ACHN (cell line): Measurements from ENCODE around the gene FAM120B.
"Not testable (repeated sequence)": the region's sequence is repeated elsewhere in the genome, so short reads cannot be mapped to it uniquely, and the experiment has no call there.

Experiments
- DNase-seq: peaks from one replicate; pipeline ENCODE4 v3.0.0-alpha.2; 2015
- in situ Hi-C: cut with HindIII; loops from 2 replicates; pipeline ENCODE4 v1.10.0; 2017; ENCODE audit warnings: low sequenced_read_pairs, low pct_ligation_motif_present, low pct_unique_long_range_greater_than_20kb

The FAM120B gene

GRCh38 chr6:170369403-170369802 lies 62.8 kb downstream of the FAM120B start:
- DNase-seq: no peak
- in situ Hi-C loops: no loop called here

- in situ Hi-C loops: no loop called here
- DNase-seq: no peak
Measured at GRCh38 chr6:170370416-170370815, 63.9 kb downstream of the FAM120B start.

DNA sequence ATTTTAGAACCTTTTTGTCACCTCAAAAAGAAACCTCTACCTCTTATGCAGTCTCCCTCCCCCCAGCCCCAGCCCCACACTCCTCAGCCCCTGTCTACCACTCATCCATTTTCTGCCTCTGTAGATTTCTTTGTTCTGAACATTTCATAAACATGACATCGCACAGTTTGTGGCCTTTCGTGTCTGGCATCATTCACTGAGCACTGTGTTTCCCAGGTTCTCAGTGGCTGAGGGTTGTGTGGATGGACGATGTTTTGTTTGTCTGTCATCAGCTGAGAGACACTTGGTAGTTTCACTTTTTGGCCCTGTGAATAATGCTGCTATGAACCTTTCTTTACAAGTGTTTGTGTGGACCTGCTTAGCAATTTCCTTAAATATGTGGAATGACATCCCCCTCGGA lies 64.5 kb downstream of the FAM120B start:
- no peak for DNase-seq
- in situ Hi-C loops: no loop called here

- DNase-seq: no peak
- in situ Hi-C loops: no loop called here
Measured at GRCh38 chr6:170371588-170371987, 65.0 kb downstream of the FAM120B start.

DNA sequence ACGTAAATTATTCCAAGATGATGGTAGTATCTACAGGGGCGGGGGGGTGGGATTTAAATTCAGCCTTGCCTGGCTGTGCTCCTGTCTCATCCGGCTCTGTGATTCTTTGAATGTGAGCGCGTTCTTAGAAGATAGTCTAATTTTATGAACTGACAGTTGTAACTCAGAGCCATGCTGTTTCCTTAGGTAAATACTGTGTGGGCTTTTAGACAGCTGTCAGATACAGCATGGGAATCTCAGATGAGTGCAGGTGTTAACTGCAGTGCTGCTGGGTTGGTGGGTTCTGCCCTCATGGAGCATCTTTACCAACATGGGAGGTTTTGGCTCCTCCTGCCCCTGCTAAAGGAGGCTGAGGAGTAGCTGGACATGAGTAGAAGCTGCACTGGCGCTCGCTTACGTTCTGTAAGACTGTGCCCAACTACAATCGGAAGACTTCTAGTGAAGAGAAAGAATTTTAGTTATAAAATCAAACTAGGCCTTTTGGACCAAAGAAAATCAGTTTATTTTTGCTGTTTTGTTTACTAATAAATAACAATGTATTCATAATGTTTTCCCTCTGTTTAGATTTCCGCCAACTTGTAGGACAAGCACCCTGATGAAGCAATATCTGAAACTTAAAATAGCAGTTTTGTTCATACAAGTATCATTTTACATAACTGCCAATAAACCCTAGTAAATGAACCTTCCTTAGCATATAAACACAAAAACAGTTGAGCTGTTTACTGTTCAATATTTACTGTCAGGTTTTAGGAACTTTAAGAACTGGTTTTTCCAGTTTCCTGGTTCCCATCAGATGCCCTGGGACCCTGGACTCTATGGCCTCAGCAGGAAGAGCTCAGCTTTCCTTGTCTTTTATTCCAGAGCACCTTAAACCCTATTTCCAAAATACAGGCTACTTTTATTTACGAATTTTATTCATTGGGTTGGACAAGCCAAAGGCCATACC lies 66.1 kb downstream of the FAM120B start:
- in situ Hi-C loops: no loop called here
- DNase-seq: no peak

GRCh38 chr6:170374571-170375444 lies 68.2 kb downstream of the FAM120B start:
- in situ Hi-C loops: no loop called here
- DNase-seq: no peak

DNA sequence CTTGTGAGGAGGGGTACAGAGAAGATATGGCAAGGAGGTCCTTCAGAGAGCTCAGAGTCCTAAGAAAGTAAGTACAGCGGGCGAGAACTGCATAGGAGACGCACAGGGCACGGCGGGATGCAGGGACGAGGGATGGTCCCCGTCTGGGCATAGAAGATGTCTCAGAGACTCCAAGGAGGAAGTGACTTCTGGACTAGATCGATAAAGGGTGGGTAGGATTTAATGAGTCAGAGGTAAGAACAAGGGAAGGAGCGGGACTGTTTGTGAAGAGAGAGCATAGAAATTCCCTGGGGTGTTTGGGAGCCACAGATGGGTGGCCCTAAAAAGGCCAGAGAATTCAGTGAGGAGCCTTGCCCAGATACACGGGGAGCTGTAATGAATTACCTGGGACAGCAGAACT lies 69.1 kb downstream of the FAM120B start:
- DNase-seq: no peak
- in situ Hi-C loops: no loop called here

DNA sequence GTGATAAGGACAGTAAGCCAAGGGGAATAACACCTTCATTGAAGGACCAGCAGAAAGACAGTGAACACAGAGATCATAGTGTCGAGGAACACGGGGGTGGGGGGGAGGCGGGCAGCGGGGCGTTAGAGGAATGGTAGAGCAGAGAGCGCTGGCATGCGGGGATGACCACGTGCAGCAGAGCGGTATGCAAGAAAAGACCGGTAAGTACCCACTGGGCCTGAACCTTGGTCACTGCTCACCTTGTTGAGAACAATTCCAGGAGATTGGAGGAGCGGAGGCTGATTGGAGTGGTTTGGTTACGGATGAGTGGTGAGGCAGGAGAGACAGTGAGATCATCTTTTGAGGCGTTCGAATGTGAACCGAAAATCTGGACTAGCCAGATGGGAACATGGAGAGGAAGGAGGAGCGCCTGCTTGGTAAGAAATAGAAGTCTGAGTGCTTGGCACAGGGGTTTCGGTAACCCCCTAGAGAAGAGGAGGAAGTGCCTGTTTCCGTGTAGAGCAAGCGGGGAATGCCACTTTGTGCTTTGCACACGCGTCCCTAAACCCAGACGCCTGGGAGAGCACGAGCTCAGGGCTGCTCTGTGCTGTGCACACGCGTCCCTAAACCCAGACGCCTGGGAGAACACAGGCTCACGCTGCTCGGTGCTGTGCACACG lies 70.0 kb downstream of the FAM120B start:
- DNase-seq: no peak
- in situ Hi-C loops: no loop called here

DNA sequence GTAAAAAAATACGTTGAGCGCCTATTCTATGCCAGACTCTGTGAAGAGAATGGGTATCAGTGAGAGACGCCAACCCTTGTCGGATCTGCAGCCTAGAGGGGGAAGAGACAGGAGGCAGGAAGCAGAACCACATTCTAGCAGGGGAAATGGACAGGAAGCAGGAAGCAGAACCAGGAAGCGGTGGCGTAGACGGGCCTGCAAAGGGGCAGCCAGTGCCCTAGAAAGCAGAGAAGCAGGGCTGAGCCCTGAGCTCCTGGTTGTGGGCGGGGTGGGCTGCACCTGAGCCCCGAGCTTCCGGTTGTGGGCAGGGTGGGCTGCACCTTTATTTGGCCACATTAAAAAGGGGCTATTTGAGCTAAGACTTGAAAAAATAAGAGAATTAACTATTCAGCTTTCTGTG lies 71.9 kb downstream of the FAM120B start:
- in situ Hi-C loops: no loop called here
- no peak for DNase-seq

DNA sequence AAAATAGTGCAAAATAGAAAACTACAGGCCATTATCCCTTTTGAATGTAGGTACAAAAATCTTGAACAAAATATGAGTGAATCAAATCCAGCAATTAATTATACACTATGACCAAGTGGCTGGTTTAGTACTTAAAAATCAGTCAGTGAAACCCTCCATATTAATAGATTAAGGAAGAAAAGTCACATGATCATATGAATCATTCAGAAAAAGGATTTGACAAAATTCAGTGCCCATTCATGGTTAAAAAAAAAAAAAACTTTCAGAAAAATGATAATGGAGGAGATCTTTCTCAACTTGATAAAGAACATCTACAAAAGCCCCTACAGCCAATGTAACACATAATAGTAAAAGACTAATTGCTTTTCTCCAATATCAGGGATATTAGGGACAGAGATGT lies 75.0 kb downstream of the FAM120B start:
- in situ Hi-C loops: no loop called here
- DNase-seq: no peak

- in situ Hi-C loops: no loop called here
- DNase-seq: no peak
Measured at GRCh38 chr6:170383466-170384035, 77.0 kb downstream of the FAM120B start.

DNA sequence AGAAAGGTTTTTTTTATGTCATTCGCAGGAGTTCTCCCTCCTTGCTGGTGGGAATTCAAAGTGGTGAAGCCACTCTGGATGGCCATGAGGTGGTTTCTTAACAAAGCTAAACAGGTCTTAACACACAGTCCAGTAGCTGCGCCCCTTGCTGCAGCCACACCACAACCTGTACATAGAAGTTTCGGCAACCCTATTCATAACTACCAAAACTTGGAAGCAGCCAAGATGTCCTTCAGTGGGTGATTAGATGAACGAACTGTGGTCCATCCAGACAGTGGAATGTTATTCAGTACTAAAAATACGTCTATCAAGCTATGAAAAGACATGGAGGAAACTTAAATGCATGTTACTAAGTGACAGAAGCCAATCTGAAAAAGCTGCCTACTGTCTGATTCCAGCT lies 78.9 kb downstream of the FAM120B start:
- in situ Hi-C loops: no loop called here
- DNase-seq: no peak

- in situ Hi-C loops: no loop called here
- DNase-seq: no peak
Measured at GRCh38 chr6:170388113-170388512, 81.6 kb downstream of the FAM120B start.

GRCh38 chr6:170393033-170393432 lies 86.5 kb downstream of the FAM120B start:
- in situ Hi-C loops: no loop called here

DNA sequence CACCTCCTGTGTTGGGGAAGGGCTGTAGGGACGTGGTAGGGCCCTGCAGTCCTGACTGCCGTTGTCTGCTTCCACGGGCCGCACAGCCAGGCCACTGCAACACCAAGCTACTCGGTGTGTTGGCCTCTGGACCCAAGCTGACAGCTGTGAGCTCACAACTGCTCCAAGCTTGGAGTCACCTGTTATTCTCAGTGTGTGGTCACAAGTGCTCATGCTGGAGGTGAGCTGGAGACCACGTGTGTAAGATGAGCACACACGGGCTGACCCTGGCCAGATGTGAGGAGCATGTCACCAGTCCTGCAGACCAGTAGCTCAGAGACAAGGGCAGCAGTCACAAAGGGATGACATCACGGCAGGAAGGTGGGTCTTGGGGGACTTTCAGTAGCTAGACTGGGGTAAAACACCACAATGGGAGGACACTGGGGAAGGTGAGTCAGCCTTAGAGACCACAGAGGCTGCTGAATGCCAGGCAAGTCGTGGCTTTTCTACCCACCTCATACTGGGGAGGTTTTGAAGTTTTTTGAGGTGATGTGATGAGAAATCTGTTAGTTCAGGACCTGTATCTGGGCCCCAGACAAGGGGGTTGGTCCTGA lies 87.3 kb downstream of the FAM120B start:
- no peak for DNase-seq
- in situ Hi-C loops: no loop called here

More at GRCh38 chr6:170393033-170393432, 86.5 kb downstream of the FAM120B start:
- no peak for DNase-seq

GRCh38 chr6:170394980-170395379 lies 88.4 kb downstream of the FAM120B start:
- no peak for DNase-seq
- in situ Hi-C loops: no loop called here

DNA sequence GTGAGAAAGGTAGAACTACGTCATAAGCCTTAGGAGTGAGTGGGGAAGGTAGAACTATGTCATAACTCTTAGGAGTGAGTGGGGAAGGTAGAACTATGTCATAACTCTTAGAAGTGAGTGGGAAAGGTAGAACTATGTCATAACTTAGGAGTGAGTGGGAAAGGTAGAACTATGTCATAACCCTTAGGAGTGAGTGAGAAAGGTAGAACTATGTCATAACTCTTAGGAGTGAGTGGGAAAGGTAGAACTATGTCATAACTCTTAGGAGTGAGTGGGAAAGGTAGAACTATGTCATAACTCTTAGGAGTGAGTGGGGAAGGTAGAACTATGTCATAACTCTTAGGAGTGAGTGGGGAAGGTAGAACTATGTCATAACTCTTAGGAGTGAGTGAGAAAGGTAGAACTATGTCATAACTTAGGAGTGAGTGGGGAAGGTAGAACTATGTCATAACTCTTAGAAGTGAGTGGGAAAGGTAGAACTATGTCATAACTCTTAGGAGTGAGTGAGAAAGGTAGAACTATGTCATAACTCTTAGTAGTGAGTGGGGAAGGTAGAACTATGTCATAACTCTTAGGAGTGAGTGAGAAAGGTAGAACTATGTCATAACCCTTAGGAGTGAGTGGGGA lies 92.3 kb downstream of the FAM120B start:
- DNase-seq, in situ Hi-C loops: not testable (repeated sequence)
